BLaER1 treated with 17β-estradiol and CSF1 and Interleukin-3, amounts not matched to agents 10 nM and 100 nM (cell line): Measurements from ENCODE around the gene C1orf146.
A peak's percentile ranks its signal among the peaks of the same experiment; 100 is the strongest.
"Not testable (repeated sequence)": the region's sequence is repeated elsewhere in the genome, so short reads cannot be mapped to it uniquely, and the experiment has no call there.

Experiments
- H3K27ac ChIP-seq, 11 experiments: shearing (Covaris generic); formaldehyde crosslinking; 2 replicates each; pipeline ENCODE4 v1.8.1; 2022
- H3K27me3 ChIP-seq, 11 experiments: shearing (Covaris generic); formaldehyde crosslinking; 2 replicates each; pipeline ENCODE4 v1.8.1; 2022
- H3K36me3 ChIP-seq, 11 experiments: shearing (Covaris generic); formaldehyde crosslinking; 2 replicates each; pipeline ENCODE4 v1.8.1; 2022
- H3K4me1 ChIP-seq, 10 experiments: shearing (Covaris generic); formaldehyde crosslinking; 2 replicates each; pipeline ENCODE4 v1.8.1; 2022
- H3K4me2 ChIP-seq, 11 experiments: shearing (Covaris generic); formaldehyde crosslinking; 2 replicates each; pipeline ENCODE4 v1.8.1; 2022
- H3K4me3 ChIP-seq, 10 experiments: shearing (Covaris generic); formaldehyde crosslinking; 2 replicates each; pipeline ENCODE4 v1.8.1; 2022
- H3K9ac ChIP-seq, 11 experiments: shearing (Covaris generic); formaldehyde crosslinking; 2 replicates each; pipeline ENCODE4 v1.8.1; 2022
- H3K9me3 ChIP-seq, 11 experiments: shearing (Covaris generic); formaldehyde crosslinking; replicated peaks in 1 of 11; 2 replicates each; pipeline ENCODE4 v1.8.1; 2022
- H4K20me1 ChIP-seq, 11 experiments: shearing (Covaris generic); formaldehyde crosslinking; 2 replicates each; pipeline ENCODE4 v1.8.1; 2022
- Cebpa-rat ChIP-seq, 11 experiments: shearing (Covaris generic); IDR thresholded peaks; 2 replicates each; pipeline ENCODE4 v1.8.1; 2022

Gene C1orf146

DNA sequence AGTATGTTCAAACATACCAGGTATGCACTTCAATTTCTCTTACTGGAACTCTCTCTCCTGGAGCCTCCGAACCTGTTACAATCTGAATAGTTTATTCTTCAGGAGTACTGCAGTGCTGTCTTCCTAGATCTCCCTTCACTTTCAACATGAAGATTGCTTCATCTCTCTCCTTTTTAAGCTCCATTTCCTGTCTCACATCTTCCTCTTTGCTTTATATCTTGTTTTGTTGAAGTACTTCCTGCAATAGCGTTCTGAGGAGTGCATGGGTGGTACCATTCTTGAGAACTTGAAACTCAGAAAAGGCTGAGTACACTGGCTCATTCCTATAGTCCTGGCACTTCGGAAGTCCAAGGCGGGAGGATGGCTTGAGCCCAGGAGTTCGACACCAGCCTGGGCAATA lies 15.7 kb upstream of the C1orf146 start:
- no peaks in the 10 kb centered on the region for H3K36me3 ChIP-seq
- H4K20me1 ChIP-seq, result no peaks in the 10 kb centered on the region
- peaks cover 0 to 44% (median 20%) of the 10 kb centered on the region in 10 experiments; a peak in 14 of 20 replicates for H3K4me1 ChIP-seq
- 0 out of 22 replicates have a peak overlapping the region, but pooled peaks of 1 of the 11 experiments have one; percentile 1 for H3K9ac ChIP-seq
- peaks cover 5 to 15% (median 8%) of the 10 kb centered on the region in 11 experiments; a peak in 19 of 22 replicates for H3K9me3 ChIP-seq
- TF ChIP-seq Cebpa-rat (IDR thresholded peaks at IDR 0.05), result peak in 5 of 11 experiments; percentile 45 to 86 (median 73); a peak in 7 of 22 replicates
- no peaks in the 10 kb centered on the region for H3K27me3 ChIP-seq
- peak overlapping the region in 2 of 10 experiments; percentile 12 to 19; a peak in 2 of 20 replicates for H3K4me3 ChIP-seq
- H3K27ac ChIP-seq, result peak overlapping the region in 6 of 11 experiments; percentile 29 to 71 (median 52); a peak in 13 of 22 replicates
- H3K4me2 ChIP-seq, result peak overlapping the region in 10 of 11 experiments; percentile 20 to 73 (median 62); a peak in 15 of 22 replicates

GRCh38 chr1:92203105-92203504 lies 14.6 kb upstream of the C1orf146 start:
- Histone ChIP-seq H3K4me1 (peaks cover 0 to 34% (median 20%) of the 10 kb centered on the region in 10 experiments; a peak in 14 of 20 replicates), H3K27me3 (no peaks in the 10 kb centered on the region), H3K36me3 (no peaks in the 10 kb centered on the region), H3K9ac (no peak overlapping the region), H3K9me3 (peaks cover 5 to 15% (median 9%) of the 10 kb centered on the region in 11 experiments; a peak in 19 of 22 replicates), H3K4me3 (no peak overlapping the region), H4K20me1 (no peaks in the 10 kb centered on the region), H3K27ac (no peak overlapping the region; a peak in 1 of 22 replicates), H3K4me2 (peak overlapping the region in 5 of 11 experiments; percentile 24 to 72 (median 67); a peak in 6 of 22 replicates)
- TF ChIP-seq Cebpa-rat (IDR thresholded peaks at IDR 0.05), result no peak

DNA sequence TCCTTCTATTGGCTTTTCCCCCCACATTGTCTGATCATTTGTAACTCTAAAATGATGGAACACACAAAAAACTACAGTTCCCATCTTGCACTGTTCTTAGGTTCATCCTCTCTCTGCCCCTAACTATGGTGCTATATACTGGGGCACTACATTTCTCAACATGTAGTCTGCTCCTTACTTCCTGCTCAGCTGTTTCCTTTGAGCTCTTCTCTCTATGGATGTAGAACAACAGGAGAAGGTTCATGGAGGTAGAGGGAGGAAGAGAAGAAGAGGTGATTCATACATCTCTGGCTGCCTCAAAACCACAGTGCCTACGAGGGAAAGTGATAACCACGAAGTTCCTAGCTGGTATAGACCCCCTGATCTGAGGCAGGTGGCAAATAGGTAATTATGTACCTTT lies 7.0 kb upstream of the C1orf146 start:
- Histone ChIP-seq H3K4me2 (peak overlapping the region in 6 of 11 experiments; percentile 27 to 59 (median 38); a peak in 8 of 22 replicates), H3K4me3 (no peak overlapping the region), H3K36me3 (no peaks in the 10 kb centered on the region), H4K20me1 (no peaks in the 10 kb centered on the region), H3K4me1 (peaks cover 0 to 13% (median 9%) of the 10 kb centered on the region in 10 experiments; a peak in 13 of 20 replicates), H3K9me3 (peaks cover 5 to 13% (median 8%) of the 10 kb centered on the region in 11 experiments; a peak in 19 of 22 replicates), H3K27ac (no peak overlapping the region), H3K27me3 (no peaks in the 10 kb centered on the region), H3K9ac (no peak overlapping the region)
- TF ChIP-seq Cebpa-rat (IDR thresholded peaks at IDR 0.05), result no peak

DNA sequence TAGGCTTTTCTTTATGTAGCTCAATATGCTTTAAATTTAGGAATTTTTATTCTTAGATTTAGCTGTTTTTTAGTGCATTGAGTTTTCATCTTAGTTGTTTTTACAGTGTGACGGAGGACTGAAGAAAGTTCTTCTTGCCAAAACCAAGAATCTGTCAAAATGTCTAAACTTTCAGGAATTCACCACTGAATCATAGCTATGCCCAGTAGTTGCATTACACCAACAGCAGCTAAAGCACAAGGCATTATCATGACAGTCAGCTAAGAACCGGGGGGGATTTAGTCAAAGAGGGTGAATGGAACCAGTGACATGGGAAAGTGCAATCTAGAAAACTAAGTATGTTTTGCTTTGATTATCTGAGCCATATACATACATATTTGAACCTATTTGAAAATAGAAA lies 6.5 kb upstream of the C1orf146 start:
- no peak overlapping the region for H3K4me3 ChIP-seq

DNA sequence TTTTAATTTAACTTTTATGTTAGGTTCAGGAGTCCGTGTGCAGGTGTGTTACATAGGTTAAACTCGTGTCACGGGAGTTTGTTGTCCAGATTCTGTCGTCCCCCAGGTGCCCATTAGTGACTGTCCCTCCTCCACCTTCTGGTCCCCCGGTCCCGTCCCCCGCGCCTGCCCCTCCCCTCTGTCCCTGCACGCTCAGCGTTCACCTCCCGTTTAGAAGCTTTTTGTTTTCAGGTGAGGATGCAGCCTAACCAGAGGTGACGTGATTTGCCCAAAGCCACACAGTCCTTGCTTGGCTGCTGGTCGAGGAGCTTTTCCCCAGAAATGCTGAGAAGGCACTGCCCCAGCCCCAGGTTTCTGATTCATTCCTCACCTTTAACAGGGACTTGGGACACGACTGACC lies 844 bp downstream of the C1orf146 start:
- no peak overlapping the region for H3K4me2 ChIP-seq
- no peak for TF ChIP-seq Cebpa-rat (IDR thresholded peaks at IDR 0.05)
- H3K27me3 ChIP-seq, result no peaks in the 10 kb centered on the region
- H3K9me3 ChIP-seq, result no peaks in the 10 kb centered on the region; a peak in 1 of 22 replicates
- no peak overlapping the region for H3K4me3 ChIP-seq
- H3K4me1 ChIP-seq, result no peaks in the 10 kb centered on the region
- H3K27ac ChIP-seq, result no peak overlapping the region
- no peaks in the 10 kb centered on the region for H4K20me1 ChIP-seq
- H3K36me3 ChIP-seq, result no peaks in the 10 kb centered on the region
- no peak overlapping the region for H3K9ac ChIP-seq

More for the DNA sequence above, 6.5 kb upstream of the C1orf146 start:
- TF ChIP-seq Cebpa-rat (IDR thresholded peaks at IDR 0.05), result no peak
- H4K20me1 ChIP-seq, result no peaks in the 10 kb centered on the region
- H3K36me3 ChIP-seq, result no peaks in the 10 kb centered on the region
- peaks cover 4 to 10% (median 5%) of the 10 kb centered on the region in 11 experiments; a peak in 19 of 22 replicates for H3K9me3 ChIP-seq
- H3K27ac ChIP-seq, result no peak overlapping the region
- peaks cover 0 to 13% (median 9%) of the 10 kb centered on the region in 10 experiments; a peak in 13 of 20 replicates for H3K4me1 ChIP-seq
- no peaks in the 10 kb centered on the region for H3K27me3 ChIP-seq
- peak overlapping the region in 2 of 11 experiments; percentile 27 to 42; a peak in 1 of 22 replicates for H3K4me2 ChIP-seq
- no peak overlapping the region for H3K9ac ChIP-seq

DNA sequence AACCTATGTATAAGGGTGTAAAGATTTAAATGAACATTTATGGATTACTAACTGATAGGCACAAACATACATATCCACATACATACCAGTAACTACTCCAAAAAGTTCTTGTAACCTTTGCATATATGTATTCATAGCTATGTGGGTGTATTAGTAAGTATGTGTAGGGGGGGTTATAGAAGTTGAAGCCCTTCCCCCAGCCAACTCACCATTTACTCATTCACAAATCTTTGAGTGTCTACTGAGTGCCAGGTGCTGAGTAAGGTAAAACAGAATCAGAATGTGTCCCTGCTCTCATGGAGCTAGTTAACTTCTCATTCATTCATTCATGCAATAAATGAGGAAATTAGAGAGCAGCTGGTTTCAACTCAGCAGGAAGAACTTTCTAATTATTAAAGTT lies 1.3 kb downstream of the C1orf146 start:
- H3K36me3 ChIP-seq, result no peaks in the 10 kb centered on the region
- no peaks in the 10 kb centered on the region for H3K4me1 ChIP-seq
- no peak overlapping the region for H3K9ac ChIP-seq
- H3K4me2 ChIP-seq, result no peak overlapping the region
- no peak overlapping the region for H3K4me3 ChIP-seq
- TF ChIP-seq Cebpa-rat (IDR thresholded peaks at IDR 0.05), result no peak
- no peak overlapping the region for H3K27ac ChIP-seq
- no peaks in the 10 kb centered on the region for H4K20me1 ChIP-seq
- no peaks in the 10 kb centered on the region; a peak in 1 of 22 replicates for H3K9me3 ChIP-seq
- H3K27me3 ChIP-seq, result no peaks in the 10 kb centered on the region

- no peak overlapping the region for H3K27ac ChIP-seq
- no peak overlapping the region for H3K4me2 ChIP-seq
- H3K9me3 ChIP-seq, result no peaks in the 10 kb centered on the region; a peak in 1 of 22 replicates
- H3K4me1 ChIP-seq, result no peaks in the 10 kb centered on the region
- H3K9ac ChIP-seq, result no peak overlapping the region
- H3K36me3 ChIP-seq, result no peaks in the 10 kb centered on the region
- no peaks in the 10 kb centered on the region for H4K20me1 ChIP-seq
- no peak for TF ChIP-seq Cebpa-rat (IDR thresholded peaks at IDR 0.05)
- H3K4me3 ChIP-seq, result no peak overlapping the region
- H3K27me3 ChIP-seq, result no peaks in the 10 kb centered on the region
Measured at GRCh38 chr1:92228401-92228800, 10.7 kb downstream of the C1orf146 start.

- H4K20me1 ChIP-seq, result no peaks in the 10 kb centered on the region
- no peak for TF ChIP-seq Cebpa-rat (IDR thresholded peaks at IDR 0.05)
- no peak overlapping the region for H3K9ac ChIP-seq
- no peaks in the 10 kb centered on the region for H3K27me3 ChIP-seq
- H3K9me3 ChIP-seq, result no peaks in the 10 kb centered on the region; a peak in 1 of 22 replicates
- H3K36me3 ChIP-seq, result no peaks in the 10 kb centered on the region
- no peak overlapping the region for H3K4me3 ChIP-seq
- H3K27ac ChIP-seq, result no peak overlapping the region
- H3K4me2 ChIP-seq, result no peak overlapping the region
- H3K4me1 ChIP-seq, result no peaks in the 10 kb centered on the region
Measured at GRCh38 chr1:92230736-92231135, 13.0 kb downstream of the C1orf146 start.

DNA sequence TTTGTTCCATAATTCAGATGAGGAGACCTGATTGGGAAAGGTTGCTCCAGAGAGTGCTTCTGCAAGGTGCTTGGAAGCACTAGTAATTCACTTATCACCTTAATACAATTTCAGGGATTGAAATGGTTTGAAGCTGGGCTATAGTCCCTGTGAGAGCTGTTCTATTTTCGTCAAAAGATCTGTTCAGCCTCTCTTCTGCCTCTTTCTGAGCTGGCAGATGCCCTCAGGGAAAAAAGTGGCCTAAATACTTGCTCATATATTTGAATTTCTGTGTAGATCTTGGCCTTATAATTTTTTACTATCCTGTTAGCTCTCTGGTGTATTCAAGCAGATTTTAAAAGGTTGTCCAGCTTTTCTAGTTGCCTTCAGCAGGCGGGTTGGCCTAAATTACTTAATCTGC lies 22.3 kb downstream of the C1orf146 start:
- TF ChIP-seq Cebpa-rat (IDR thresholded peaks at IDR 0.05), result no peak
- no peak overlapping the region for H3K27ac ChIP-seq
- no peaks in the 10 kb centered on the region; a peak in 1 of 22 replicates for H3K9me3 ChIP-seq
- H4K20me1 ChIP-seq, result no peaks in the 10 kb centered on the region
- H3K4me1 ChIP-seq, result no peaks in the 10 kb centered on the region
- H3K4me2 ChIP-seq, result no peak overlapping the region
- H3K9ac ChIP-seq, result no peak overlapping the region
- no peaks in the 10 kb centered on the region for H3K27me3 ChIP-seq
- H3K36me3 ChIP-seq, result peaks cover 0 to 7% (median 0%) of the 10 kb centered on the region in 11 experiments; a peak in 5 of 22 replicates
- no peak overlapping the region for H3K4me3 ChIP-seq

DNA sequence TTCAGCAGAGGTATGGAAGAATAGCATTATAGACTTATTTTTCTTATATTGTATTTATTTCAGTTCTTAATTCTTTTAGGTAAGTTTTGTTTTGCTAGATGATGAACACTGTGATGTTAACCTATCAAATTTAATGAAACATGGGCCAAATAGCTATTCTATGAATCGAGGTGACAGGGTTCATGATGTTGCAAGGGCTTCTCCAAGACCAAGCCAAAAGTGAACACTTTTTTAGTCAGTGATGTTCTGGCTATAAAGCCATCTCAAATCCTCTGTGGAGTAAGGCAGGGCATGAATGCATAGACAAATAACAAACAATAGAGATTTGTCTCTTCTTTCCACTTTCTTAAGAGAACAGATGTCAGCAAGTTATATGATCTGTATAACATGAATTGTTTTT lies 26.7 kb downstream of the C1orf146 start:
- Histone ChIP-seq H3K9ac (no peak overlapping the region), H3K4me1 (no peaks in the 10 kb centered on the region), H3K4me2 (no peak overlapping the region), H3K9me3 (no peaks in the 10 kb centered on the region), H4K20me1 (no peaks in the 10 kb centered on the region), H3K36me3 (peaks cover 11 to 44% (median 21%) of the 10 kb centered on the region in 11 experiments), H3K27ac (no peak overlapping the region), H3K27me3 (no peaks in the 10 kb centered on the region), H3K4me3 (no peak overlapping the region)
- no peak for TF ChIP-seq Cebpa-rat (IDR thresholded peaks at IDR 0.05)

- H4K20me1 ChIP-seq, H3K27ac ChIP-seq, H3K4me1 ChIP-seq, H3K27me3 ChIP-seq, H3K9ac ChIP-seq, H3K4me2 ChIP-seq, H3K4me3 ChIP-seq: not testable (repeated sequence)
- peaks cover 54 to 81% (median 68%) of the 10 kb centered on the region in 11 experiments for H3K36me3 ChIP-seq
- peaks cover 18 to 33% (median 25%) of the 10 kb centered on the region in 11 experiments for H3K9me3 ChIP-seq
Measured at GRCh38 chr1:92254714-92255113, 37.0 kb downstream of the C1orf146 start.
